Fibroblast of pulmonary artery (primary cell): ENCODE measurements around the gene STKLD1.

ENCODE experiments used
- DNase-seq: peaks from one replicate; pipeline ENCODE4 v3.0.0-alpha.2; 2010; ENCODE audit warnings: low read depth
- H3K4me3 ChIP-seq: replicated peaks from 2 replicates; pipeline ENCODE4 v1.5.1; 2011; ENCODE audit warnings: low read depth, mild to moderate bottlenecking, control low read depth, low read length, moderate library complexity
- TF ChIP-seq, protein P1 (sequence below): IDR thresholded peaks from 2 replicates; pipeline ENCODE4 v1.5.1; 2011; ENCODE audit warnings: mild to moderate bottlenecking, control low read depth, low read length, inconsistent platforms; ENCODE audit errors: missing control alignments

Gene STKLD1

GRCh38 chr9:133356391-133357091, 19.6 kb upstream of the STKLD1 start, which contains the start of the genes SURF1 and SURF2:
TSS of gene SURF1 (minus strand) at chr9:133356487. CDS start at chr9:133356453, 34 bp downstream.
TSS of gene SURF2 (plus strand) at chr9:133356550. CDS start at chr9:133356593, 43 bp downstream.
- DNase-seq = peak; percentile 72
- peak within 1 kb of the TSS; percentile 83 for H3K4me3 ChIP-seq
- TF ChIP-seq, protein P1, sequence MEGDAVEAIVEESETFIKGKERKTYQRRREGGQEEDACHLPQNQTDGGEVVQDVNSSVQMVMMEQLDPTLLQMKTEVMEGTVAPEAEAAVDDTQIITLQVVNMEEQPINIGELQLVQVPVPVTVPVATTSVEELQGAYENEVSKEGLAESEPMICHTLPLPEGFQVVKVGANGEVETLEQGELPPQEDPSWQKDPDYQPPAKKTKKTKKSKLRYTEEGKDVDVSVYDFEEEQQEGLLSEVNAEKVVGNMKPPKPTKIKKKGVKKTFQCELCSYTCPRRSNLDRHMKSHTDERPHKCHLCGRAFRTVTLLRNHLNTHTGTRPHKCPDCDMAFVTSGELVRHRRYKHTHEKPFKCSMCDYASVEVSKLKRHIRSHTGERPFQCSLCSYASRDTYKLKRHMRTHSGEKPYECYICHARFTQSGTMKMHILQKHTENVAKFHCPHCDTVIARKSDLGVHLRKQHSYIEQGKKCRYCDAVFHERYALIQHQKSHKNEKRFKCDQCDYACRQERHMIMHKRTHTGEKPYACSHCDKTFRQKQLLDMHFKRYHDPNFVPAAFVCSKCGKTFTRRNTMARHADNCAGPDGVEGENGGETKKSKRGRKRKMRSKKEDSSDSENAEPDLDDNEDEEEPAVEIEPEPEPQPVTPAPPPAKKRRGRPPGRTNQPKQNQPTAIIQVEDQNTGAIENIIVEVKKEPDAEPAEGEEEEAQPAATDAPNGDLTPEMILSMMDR = no peak

DNA sequence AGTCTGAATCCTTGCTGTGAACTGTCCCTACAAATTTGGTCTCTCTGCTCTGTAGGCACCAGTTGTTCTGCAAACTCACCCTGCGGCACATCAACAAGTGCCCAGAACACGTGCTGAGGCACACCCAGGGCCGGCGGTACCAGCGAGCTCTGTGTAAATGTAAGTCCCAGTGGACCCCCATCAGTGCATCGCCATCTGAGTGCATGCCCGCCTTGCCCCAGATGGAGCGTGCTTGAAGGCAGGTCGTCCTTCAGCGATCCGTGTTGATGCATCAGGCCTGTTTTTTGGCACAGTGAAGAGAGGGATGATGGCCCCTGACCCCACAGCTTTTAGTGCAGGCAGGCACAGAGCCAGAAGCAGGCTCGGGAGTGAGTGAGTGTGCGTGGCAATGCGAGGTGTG, 18.5 kb upstream of the STKLD1 start:
- TF ChIP-seq, protein P1 = no peak
- no peak for DNase-seq
- H3K4me3 ChIP-seq = no peak overlapping the region

- H3K4me3 ChIP-seq = no peak overlapping the region
- TF ChIP-seq, protein P1 = peak; percentile 24
- DNase-seq = no peak
Observed at GRCh38 chr9:133359399-133360175, 16.6 kb upstream of the STKLD1 start.

DNA sequence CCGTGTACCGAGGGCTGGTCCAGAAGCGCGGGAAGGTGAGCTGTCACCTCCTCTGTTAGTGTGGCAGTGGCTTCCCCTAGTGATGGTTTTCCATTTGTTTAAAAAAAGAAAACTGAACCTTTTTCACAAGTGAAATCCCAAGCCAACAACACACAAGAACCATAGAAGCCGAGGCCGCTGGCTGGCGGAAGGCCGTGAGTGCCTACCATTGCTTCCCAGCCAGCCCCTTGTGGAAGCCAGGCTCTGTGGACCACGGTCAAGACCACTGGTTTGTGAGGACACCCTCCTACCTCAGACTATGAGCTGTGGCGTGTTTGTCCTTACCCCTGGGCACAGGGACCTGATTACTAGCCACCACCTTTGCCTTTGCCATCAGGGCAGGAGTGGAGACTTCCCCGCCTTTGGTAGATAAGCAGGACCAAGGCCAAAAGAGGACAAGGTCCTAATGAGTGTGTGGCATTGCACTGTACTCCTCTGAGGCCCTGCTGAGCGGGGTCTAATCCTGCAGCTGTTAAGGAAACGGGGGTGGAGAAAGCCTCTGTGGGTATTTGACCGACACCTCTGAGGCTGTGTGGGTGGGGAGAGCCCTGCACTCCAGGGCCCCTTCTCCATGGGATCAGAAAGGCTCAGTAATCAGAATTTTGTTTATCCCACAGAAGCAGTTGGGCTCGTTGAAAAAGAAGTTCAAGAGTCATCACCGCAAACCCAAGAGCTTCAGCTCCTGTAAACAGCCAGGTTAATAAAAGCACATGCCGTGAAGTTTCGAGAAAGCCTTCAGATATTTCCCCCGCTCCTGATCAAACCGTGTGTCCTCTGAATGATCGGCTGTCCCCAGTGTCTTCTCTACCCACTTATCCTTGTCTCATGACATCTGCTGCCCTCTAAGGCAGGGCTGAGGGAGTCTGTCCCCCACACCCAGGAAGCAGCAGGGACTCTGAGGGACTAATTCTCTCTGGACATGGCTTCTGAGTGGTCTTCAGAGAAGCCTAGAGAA, 15.5 kb upstream of the STKLD1 start:
- no peak for DNase-seq
- TF ChIP-seq, protein P1 = no peak
- H3K4me3 ChIP-seq = no peak overlapping the region

DNA sequence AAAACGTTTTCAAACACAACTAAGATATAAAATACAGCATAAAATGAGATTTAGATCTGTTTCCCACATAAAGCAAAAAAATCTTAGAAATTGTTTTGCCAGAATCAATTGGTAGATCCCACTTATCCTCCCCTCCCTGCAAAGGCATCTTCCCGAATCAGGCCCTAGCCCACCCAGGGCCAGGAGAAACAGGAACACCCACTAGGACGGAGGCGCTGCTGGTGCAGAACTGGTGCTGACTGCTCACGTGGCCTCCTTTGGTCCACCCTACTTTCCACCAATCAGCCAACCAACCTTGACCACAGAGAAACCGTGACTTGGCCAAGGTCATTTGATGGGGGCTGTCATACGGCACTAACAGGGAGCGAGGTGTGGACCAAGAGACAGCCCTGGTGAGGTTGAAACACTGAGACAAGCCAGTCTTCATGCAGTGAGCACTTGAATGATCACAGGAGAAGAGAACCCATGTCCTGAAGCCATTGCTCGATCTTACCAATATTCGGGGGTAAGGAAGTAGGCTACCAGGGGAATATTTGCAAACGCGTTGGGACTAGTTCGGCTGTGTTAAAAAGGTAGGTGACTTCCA, 14.6 kb upstream of the STKLD1 start:
- no peak overlapping the region for H3K4me3 ChIP-seq
- DNase-seq = no peak
- TF ChIP-seq, protein P1 = no peak

GRCh38 chr9:133362359-133363044, 13.7 kb upstream of the STKLD1 start:
- no peak overlapping the region for H3K4me3 ChIP-seq
- TF ChIP-seq, protein P1 = no peak
- no peak for DNase-seq
